NCI-H1092 treated with DMSO at 0.1 percent for 48 hours (cell line): Measurements from ENCODE around the gene INTS15.

Experiments
- DNase-seq: peaks from one replicate; lab custom pipeline; 2025; lab: John Stamatoyannopoulos, UW

Gene INTS15

DNA sequence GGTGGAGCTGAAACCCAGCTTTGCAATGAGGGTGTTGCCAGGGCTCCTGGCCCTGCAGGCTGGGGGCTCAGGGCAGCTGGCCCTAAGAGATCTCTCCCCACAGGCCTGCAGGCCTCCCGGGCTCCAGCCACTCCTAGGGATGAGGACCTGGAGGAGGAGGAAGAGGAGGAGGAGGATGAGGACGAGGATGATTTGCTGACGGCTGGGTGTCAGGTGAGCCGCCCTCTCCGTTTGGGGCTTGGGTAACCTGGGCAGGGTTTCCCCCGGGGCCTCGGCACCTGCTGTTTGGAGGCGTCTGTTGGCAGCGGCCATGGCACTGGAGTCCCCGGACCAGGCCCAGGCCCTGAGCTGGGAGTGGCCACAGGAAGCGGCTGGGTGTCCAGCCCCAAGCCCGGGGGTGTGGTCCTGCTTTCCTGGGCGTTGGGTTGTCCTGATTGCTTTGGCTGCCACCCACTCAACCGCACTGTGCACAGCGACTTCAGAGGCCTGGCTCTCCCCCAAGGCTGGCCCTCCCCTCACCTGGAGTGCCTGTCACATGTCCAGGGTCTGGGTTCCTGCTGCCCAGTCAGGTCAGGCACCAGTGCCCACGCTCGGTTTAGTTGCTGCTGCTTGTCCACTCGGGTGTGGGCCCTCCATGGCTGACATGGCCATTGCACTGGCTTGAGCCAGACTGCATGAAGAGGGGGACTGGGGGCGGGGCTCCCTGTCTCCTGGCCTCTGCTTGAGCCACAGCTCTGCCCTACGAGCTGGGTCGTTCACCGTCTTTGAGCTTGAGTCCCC is 53.2 kb downstream of the INTS15 start:
- no peak for DNase-seq

- no peak for DNase-seq
Observed at GRCh38 chr7:6643915-6644625, 54.2 kb downstream of the INTS15 start.

DNA sequence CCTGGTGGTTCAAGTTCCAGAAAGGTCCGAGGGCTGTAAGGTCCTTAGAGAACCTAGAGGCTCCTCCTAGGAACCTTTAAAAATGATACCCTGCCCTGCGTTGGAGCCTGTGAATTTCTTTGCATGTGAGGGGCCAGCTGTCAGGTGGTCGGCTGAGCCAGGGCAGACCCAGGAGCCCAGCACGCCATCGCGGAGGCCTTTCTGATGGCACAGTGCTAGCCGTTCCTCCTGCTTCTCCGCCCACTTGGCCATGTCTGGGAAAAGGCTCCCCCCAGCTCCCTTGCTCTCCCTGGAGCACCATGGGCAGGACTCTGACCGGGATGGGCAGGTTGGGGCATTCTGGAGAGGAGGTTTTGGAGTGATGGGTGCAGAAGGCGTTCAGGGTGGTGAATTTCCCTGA is 54.9 kb downstream of the INTS15 start:
- no peak for DNase-seq

GRCh38 chr7:6646465-6646864 is 56.6 kb downstream of the INTS15 start:
- DNase-seq = no peak

DNA sequence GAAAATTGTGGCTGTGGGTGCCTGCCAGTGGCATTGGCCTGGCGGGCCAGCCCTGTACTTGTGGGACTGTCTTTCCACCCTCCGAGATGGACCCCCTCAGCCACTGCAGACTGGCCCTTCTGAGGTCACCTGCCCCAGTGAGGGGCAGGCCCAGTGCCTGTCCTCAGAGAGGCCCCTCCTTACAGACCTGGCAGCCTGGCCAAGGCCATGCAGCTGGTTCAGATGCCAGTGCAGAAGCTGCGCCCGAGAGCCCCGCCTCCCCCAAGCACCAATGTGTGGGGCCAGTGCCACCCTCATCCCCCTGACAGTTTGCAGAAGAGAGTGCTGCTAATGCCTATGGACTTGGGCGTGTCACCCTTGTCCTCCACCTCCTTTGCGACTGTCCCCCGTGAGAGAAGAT is 57.3 kb downstream of the INTS15 start:
- DNase-seq = no peak

DNA sequence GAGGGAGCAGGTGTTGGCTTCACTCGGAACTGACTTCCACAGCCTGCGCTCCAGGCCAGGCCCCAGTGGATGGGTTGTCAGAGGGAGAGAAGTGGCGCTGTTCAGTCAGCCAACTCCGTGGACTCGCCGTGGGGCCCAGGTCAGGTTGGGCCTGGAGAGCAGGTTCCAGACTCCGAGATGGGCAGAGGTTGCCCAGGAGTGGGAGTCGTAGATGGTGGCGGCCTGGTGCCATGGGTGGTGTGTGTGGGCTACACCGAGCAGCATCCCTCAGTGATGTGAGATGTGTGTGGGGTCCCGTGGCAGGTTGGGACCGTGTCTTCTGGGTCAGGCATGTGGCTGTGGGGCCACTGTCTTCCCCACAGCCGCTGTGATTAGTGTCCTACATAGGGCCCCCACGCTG is 57.7 kb downstream of the INTS15 start:
- DNase-seq = no peak

- DNase-seq = no peak
Observed at GRCh38 chr7:6648066-6648814, 58.4 kb downstream of the INTS15 start.

- DNase-seq = no peak
Observed at GRCh38 chr7:6648815-6649104, 58.9 kb downstream of the INTS15 start.

GRCh38 chr7:6649241-6649961 is 59.6 kb downstream of the INTS15 start:
- no peak for DNase-seq

- DNase-seq = no peak
Observed at GRCh38 chr7:6650086-6650485, 60.3 kb downstream of the INTS15 start.

DNA sequence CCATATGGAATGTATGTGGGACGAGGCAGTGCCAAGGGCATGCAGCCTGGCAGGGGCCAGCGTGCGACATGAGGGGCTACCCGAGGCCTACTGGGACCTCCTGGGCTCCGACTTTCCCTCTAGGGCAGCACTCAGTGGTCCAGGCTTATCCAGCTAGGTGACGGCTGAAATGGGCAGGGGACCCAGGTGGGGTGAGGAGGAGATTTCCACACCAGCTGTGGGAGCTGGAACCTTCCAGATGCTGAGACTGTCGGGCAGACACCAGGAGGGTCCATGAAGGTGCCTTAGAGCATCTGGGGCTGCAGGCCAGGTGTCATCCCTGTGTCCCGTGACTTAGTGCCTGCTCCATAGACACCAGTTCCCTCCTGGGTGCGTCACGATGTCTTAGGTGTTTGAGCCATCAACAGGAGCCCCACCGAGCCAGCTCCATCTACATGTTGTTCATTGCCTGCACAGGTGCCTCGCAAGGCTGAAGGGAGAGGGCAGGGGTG is 60.7 kb downstream of the INTS15 start:
- no peak for DNase-seq

DNA sequence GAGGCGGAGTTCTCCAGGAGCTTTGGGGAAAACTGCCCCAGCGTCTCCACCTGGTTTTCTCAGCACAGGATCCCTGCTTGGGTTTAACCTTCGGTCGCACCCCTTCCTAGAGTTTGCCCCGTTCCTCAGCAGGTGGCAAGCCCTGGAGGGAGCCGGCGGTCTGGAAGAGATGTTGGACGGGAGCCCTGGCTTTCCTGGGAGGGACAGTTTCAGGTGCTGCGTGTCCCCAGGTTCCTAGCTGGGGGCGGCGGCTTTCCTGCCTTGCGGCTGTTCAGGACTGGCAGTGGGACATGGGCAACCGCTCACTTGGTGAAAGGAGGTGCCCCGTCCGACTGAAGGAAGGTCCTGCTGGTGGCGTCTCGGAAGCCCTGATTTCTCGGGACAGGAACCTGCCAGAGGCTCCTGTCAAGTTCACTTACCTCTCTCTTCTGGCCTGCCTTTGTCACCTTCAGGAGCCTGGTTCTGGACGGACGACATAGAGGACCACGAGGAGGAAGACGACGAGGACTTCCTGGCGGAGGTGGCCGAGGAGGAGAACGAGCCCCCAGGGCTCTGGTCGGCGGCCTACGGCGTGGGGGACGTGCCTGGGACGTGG is 62.1 kb downstream of the INTS15 start:
- DNase-seq = no peak

GRCh38 chr7:6652446-6653011 is 62.7 kb downstream of the INTS15 start:
- DNase-seq = no peak

GRCh38 chr7:6653071-6654003 is 63.5 kb downstream of the INTS15 start:
- no peak for DNase-seq

GRCh38 chr7:6654113-6654841 is 64.5 kb downstream of the INTS15 start:
- DNase-seq = no peak

DNA sequence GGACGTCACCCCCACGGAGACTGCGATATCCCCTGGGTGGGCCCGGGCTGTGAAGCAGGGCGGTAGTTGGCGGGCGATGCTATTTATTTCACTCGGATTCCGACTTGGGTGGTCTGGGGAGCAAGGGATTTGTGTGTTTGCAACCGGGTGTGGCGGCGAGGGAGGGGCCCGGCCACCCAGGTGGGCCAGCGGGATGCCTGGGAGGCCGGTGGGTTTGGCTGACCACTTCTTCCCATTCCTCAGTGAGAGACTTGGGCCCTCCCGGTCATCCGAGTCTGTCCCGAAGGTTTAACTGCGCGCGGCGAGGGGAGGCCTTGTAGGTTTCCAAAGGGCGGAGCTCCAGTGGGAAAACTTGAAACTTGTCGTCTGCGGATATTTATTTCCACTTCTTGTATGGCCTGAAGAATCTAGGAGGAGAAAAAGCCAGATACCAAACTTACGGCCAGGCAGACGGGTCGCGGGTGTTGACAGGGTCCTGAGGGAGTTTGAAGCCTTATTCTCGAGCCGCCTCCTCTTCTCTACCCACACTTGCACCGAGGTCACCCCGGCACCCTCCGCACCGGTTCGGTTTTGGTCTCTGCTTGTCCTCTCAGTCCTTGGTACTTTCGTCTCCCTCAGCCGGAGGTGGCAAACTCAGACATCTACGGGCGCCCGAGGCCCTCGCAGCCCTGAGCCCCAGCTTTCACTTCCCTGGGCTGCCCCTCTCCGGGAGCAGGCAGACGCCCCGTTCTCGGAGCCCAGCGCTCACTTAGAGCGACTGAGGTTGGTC is 65.2 kb downstream of the INTS15 start:
- DNase-seq = no peak

GRCh38 chr7:6655636-6656385 is 66.0 kb downstream of the INTS15 start:
- DNase-seq = no peak

- DNase-seq = no peak
Observed at GRCh38 chr7:6656413-6656812, 66.6 kb downstream of the INTS15 start.
